HG03457 (cell line): ENCODE data around the gene C9orf57.
"Not testable (repeated sequence)": the region's sequence is repeated elsewhere in the genome, so short reads cannot be mapped to it uniquely, and the experiment has no call there.

Experiments used
- ATAC-seq: cut with Tn5 transposase; IDR thresholded peaks from one replicate; pipeline ENCODE4 v1.9.1; 2021; ENCODE audit warnings: moderate number of reproducible peaks; ENCODE audit not compliant: unreplicated experiment

Gene C9orf57, protein sequence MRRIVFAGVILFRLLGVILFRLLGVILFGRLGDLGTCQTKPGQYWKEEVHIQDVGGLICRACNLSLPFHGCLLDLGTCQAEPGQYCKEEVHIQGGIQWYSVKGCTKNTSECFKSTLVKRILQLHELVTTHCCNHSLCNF

DNA sequence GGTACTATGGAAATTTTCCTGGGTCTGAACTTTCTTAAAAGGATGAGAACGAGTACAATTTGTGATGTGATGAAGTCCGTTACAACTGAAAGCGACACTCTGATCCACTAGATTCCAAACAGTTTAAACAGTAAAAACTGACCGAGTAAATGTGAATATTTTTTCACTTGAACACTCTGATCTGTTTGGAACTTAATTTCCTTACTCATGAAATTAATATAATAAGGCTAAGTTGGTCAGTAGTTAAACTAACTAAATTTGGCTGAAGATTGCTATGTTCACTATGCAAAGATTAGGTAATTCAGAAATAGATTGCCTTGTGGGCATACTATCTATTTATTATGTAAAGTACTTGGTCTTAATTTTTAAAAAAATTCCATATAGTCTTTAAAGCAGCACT, at the start of gene C9orf57:
C9orf57 (minus strand) TSS at position 101 of the 400 bp plus-strand sequence. CDS start 1,282 bp downstream, outside the sequence.
- no peak for ATAC-seq

DNA sequence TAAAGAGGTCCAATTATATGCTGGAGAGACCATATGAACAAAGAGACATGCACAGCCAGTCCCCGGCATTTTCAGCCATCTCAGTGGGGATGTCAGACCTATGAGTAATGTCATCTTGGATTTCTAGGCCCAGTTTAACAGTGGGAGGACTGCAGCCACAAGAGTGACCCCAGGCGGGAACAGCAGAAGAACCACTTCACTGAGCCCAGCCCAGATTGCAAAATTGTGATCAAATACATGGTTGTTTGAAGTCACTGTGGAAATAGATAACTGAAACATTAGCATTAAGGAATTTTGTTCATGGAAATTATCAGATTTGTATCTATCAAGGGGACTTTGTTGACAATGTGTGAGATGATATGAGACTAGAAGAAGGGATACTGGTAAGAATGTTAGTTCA, 42.1 kb upstream of the C9orf57 start:
- ATAC-seq = no peak

DNA sequence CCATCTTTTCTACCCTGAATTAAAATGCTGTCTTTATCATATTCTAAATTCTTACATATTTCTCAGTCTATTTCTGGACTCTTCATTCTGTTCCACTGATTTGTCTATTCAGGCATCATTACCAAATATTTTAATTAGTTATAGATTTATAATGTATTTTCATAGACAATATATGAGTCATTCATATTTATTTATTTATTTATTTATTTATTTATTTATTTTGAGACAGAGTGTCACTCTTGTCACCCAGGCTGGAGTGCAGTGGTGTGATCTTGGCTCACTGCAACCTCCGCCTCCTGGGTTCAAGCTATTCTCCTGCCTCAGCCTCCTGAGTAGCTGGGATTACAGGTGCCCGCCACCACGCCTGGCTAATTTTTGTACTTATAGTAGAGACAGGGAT, 35.1 kb upstream of the C9orf57 start:
- not testable (repeated sequence) for ATAC-seq

DNA sequence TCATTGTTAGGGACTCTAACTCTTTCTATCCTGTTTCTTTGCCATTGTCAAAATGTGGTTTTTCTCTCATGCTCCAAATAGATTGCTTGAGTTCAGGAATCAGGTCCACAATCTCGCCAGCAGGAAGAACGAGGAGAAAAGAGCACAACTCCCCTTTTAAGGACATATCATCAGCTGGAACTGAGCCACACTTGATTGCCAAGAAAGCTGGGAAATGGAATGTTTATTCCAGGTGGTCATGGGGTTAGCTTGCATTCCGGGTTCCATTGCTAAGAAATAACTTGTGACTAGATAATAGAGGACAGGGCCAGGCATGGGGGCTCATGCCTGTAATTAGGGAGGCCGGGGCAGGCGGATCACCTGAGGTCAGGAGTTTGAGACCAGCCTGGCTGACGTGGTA, 32.4 kb upstream of the C9orf57 start:
- no peak for ATAC-seq

DNA sequence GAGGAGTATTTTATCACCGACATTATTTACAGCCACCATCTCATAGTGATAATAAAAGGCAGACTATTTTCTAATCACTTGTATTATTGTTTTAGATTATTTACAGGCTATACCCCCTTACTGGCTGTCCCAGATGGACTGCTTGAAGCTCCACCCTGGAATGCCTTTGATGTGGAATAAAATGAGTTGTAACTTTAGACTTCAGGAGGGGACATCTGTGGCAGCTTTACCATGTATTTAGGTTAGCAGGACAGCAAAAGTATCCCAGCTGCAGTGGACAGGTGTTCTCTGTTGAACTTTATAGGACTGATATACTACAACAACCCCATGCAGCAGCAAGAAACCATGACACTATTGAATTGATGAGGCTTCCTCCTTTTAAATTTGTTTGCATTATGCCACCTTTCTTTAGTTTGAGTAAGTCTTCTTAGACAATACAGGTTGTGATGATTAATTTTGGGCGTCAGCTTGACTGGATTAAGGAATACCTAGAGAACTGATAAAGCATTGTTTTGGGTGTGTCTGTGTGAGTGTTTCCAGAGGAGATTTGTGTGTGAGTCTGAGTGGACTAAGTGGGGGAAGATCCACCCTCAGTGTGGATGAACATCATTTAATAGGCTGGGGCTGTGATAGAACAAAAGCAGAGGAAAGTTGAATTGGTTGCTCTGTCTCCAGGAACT, 29.2 kb upstream of the C9orf57 start:
- ATAC-seq = no peak

DNA sequence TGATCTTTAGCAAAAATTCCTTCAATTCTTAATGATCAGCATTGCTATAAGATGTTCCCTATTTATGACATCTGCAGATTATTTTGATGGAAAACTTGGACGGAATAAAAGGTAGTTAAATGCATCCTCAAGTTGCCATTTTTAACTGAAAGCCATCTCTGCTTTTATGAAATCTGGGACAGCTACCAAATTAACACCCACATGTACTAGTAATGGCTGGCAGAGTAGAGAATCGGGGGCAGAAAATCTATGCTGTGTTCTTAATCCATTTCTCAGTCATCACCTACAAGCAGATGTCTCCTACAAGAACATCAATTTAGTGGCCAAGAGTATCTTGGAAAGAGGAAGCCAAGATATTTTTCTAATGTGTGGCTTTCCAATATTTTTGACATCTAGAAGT, 22.1 kb upstream of the C9orf57 start:
- ATAC-seq = no peak

DNA sequence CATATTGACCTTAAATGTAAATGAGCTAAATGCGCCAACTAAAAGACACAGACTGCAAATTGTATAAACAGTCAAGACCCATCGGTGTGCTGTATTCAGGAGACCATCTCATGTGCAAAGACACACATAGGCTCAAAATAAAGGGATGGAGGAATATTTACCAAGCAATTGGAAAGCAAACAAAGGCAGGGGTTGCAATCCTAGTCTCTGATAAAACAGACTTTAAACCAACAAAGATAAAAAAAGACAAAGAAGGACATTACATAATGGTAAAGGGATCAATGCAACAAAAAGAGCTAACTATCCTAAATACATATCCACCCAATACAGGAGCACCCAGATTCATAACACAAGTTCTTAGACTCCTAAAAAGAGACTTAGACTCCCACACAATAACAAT, 14.3 kb upstream of the C9orf57 start:
- not testable (repeated sequence) for ATAC-seq

DNA sequence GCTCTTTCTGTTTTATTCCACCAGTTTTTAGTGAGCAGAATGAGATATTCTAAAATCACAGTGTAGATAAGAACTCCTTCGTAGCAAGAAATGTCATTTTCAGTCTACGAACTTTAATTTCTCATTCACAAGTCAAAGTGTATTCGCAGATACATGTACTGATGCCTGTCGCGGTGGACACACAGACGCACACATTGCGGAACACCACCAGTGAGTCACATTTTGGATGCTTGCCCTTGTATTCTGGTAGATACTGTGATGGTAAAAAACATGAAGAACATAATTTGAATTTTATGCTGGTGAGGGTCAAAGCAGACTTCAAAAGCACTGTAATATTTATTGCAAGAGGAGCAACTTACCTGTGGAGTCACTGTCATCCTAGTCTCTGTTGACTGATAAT, 4.7 kb upstream of the C9orf57 start:
- no peak for ATAC-seq

DNA sequence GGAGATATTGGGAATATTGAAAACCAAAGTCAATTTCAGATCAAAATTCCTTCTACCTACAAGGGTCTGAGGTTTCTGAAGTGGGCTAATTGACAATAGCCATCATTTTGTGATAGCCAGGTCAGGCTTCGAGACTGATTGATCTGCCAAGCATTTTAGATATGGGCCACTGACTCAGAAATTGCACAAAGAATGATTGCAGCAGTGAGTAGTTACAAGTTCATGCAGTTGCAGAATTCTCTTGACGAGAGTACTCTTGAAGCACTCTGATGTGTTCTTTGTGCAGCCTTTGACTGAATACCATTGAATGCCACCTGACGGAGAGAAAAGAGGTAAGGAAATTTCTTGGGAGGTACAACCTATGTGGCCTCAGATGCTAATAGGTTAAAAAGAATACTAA, 8.3 kb downstream of the C9orf57 start:
- no peak for ATAC-seq

DNA sequence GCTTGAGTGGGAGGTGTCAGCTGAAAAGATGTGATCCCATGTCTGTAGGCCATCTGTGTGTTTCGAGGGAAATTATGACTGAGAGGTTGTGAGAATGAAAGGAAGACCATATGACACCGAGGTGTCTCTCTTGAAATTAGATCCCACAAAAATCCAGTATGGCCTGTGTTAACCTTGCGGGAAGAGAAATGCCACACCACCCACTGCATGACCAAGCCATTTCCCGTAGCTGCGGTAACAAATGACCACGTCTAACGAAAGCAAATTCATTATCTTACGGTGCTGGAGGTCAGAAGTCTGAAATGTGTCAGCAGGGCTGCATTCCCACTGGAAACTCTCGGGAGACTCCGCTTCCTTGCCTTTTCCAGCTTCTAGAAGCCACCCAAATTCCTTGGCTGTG, 11.6 kb downstream of the C9orf57 start:
- no peak for ATAC-seq

DNA sequence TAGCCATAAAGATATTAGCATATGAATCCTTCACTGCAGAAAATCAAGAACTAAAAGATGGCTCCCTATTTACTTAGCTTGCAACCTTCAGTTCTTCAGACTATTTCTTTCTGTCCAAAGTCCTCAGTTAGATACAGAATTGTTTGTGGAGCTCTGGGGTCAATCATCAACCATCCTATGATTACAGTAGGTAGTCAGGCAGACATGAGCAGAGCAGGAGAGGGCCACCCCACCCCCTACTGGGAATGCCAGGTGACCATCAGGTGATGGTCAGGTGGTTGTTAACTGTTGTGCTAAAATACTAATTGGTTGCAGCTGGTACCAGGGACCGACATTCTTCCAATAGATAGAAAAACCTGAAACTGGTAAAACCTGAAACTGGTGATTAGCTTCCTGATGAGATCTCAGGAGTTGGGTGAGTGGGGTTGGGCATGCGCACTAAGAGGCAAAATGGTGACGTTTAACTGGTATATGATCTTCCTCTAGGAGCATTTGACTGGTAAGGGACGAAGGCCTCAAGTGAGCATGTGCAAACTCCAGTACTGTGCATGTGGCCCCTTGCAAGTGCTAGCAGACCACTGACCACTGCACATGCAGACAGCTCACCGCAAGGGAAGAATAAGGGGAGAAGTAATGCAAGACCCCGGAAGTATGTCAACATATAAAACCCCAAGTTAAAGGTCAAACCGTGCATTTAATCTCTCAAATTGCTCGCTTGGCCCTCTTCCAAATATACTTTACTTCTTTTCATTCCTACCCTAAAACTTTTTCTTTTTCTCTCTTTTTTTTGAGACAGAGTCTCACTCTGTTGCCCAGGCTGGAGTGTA, 13.6 kb downstream of the C9orf57 start:
- ATAC-seq = no peak

DNA sequence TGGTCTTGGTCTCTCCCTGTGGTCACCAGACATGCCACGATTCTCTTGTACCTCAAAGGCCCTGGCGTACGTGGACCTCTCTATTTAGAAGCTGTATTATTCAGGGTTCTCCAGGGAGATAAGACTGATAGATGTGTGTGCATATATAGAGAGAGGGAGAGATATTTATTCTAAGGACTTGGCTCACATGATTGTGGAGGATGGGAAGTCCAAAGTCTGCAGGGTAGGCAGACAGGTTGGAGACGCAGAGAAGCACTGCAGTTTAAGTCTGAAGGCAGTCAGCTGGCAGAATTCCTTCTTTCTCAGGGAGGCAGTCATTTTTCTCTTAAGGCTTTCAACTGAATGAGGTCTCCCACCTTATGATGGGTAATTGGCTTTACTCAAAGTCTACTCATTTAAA, 16.3 kb downstream of the C9orf57 start:
- no peak for ATAC-seq

DNA sequence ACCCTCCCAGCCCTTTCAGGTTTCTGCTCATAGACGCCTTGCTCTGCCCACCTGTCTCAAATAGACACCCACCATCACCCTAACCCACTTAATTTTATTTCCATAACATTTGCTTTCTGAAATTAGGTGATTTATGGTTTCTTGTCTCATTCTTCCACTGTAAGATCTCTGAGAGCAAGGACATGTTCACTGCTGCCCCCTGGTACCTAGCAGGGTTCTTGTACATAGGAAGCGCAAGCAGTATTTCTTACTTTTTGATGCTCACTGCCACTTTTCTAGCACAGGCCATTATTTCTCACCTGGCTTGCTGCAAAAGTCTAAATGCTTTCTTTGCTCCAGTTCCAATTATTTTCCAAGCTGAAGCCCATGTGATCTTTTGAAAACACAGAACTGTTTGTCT, 16.8 kb downstream of the C9orf57 start:
- no peak for ATAC-seq

DNA sequence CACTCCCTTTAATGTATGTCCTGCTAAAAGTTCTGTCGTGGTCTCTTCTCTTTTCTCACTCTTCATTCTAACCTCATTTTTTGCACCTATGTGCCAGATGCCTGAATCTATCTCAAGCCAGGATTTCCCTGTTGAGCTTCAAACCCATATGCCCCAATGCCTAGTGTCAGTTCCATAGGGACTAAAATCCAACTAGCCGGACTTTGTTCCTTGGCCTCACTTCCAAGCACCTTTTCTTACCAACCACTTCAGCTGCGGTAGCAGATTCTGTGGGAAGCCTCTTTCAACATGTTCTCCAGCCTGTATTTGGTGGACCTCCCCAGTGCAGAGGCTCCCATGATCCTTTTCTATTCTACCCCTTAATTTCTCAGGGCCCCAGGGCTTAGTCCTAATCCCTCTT, 17.5 kb downstream of the C9orf57 start:
- no peak for ATAC-seq

DNA sequence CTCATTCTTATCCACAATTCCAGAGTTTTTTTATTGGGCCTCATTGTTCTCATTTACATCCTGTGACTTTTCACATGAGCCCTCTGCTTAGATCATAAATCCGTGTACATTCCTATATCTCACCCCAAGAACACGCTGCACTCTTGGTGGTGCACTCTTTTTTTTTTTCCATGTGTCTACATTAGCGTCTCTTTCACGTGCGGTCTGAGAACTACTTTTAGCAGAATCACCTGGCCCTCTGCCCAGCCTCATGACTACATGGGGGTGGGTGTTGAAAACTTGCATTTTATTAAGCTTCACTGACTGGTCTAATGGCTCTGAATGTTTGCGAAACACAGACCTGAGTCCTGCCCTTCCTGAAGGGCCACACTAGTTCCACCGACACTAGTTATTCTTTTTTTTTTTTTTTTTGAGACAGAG, 18.6 kb downstream of the C9orf57 start:
- ATAC-seq = no peak

DNA sequence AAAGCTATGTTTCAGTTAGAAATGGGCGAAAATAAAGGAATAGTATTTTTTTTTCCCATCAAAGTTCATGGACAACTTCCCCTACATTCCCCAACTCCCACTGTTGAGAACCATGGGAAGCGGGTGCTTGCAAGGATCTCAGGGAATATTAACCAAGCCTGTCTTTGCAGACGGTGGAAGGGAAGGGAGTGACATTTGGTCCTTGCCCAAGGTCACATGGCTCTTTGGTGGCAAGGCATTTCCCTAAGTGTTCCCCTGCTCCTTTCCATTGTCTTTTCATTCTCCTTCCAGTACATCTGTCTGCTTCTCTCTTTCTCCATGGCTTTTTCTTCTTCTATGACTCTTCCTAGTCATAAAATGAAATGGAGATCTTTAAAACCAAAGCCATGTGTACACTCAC, 19.0 kb downstream of the C9orf57 start:
- no peak for ATAC-seq

DNA sequence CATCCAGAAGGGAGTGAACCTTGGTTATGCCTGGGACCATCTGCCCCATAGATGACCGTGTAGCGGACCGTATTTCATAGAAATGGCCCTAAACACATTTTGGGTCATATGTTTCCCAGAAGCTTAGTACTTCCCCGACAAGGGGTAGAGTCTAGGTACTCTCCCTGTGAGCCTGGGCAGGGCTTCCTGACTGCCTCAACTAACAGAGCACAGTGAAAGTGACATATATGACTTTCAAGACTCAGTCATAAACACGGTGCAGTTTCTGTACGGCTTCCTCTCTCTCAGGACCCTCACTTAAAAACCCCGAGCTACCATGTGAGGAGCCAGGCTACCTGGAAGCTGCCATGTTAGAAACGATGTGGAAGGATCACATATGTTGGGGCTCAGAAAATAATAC, 20.9 kb downstream of the C9orf57 start:
- ATAC-seq = no peak

DNA sequence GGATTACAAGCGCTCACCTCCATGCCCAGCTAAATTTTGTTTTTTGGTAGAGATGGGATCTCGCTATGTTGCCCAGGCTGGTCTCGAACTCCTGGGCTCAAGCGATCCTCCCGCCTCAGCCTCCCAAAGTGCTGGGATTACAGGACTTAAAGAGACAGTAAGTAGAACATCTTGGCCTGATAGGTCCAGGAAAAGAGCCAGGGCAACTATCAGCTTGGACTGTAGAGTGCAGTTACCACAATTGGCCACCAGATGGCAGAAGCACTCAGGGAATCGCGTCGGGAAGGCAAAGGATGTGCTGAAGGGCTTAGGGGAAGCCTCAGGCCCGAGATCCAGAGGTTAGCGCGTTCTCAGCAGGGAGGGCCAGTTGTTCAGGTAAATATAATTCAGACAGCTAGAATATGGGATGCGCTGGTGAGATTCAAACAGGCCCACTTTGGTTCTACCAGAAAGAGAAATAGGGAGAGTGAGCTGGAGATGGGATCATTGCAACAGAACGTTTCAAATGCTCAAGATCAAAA, 21.5 kb downstream of the C9orf57 start:
- ATAC-seq = no peak

DNA sequence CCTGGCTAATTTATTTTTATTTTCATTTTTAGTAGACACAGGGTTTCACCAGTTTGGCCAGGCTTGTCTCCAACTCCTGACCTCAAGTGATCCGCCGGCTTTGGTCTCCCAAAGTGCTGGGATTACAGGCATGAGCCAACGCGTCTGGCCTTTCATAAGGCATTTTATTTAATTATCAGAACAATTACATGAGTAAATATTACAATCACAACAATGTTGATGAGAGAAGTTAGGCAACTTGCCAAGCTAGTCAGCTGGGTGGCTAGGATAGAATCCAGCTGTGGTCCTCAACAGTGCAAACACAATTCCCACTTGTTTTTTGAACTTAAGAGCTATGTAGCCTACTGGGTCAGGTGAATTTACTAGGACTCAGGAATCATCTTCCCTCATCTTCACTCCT, 22.0 kb downstream of the C9orf57 start:
- no peak for ATAC-seq

DNA sequence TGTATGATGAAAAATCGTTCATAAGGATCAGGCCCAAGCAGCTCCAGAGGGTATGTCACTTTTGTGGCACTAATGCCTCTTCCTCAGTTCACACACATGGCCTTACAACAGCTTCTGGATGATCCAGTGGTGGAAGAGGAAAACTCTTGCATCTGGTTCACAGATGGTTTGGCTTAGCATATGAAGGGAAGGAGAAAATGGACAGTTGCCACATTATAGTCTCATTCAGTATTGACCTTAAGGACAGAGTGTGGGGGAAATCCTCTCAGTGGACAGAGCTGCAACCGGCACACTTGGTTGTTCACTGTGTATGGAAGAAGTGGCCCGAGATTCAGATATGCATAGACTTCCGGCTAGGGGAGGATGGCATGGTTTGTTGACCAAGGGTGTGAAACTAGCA, 22.8 kb downstream of the C9orf57 start:
- ATAC-seq = no peak

DNA sequence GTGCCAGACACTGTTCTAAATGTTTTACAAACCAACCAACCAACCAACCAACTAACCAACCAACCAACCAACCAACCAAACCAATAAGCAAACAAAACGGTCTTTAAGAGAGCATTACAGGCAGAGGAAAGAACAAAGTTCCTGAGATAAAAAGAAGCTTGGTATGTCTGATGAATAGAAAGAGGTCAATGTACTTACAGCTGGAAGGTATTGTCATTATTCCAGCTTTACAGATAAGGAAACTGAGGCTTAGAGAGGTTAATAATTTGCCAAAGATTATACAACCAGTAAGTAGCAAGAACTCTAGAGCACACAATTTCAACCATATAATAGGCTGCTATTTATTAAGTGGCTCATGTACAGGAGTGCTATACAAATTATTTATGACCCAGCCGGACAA, 29.6 kb downstream of the C9orf57 start:
- ATAC-seq = no peak

DNA sequence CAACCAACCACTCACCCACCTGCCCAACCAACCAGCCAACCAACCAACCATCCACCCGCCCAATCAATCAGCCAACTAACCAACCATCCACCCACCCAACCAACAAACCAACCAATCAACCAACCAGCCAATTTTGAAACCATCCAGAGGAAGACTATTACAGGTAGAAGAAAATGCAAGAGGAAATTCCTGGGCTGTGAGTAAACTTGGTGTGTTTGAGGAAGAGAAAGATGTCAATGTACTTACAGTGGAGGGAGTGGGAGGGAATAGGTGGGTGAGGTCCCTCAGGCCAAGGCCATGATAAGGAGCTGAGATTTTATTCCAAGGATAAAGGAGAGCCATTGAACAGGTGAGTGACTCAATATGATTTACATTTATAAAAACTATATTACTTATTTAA, 30.4 kb downstream of the C9orf57 start:
- ATAC-seq = no peak
